K562 (cell line): ENCODE results near the gene SCAP. TPM values are rescaled to one million over a fixed set of nuclear protein-coding genes. Genes with fewer than 3 reads are reported as not detected.

ENCODE experiments used
- ARID4B ChIP-seq: sonication (generic); formaldehyde crosslinking; IDR thresholded peaks from 2 replicates; pipeline ENCODE4 v1.8.0; 2022; ENCODE audit warnings: mild to moderate bottlenecking, missing genetic modification reagents
- DDX20 ChIP-seq: fragments of 450-650 bp; IDR thresholded peaks from 2 replicates; pipeline ENCODE4 v1.6.1; 2016; ENCODE audit warnings: missing genetic modification characterization, low read depth, mild to moderate bottlenecking, missing compliant biosample characterization, moderate library complexity
- EZH2 ChIP-seq: IDR thresholded peaks from 2 replicates; pipeline ENCODE4 v1.6.1; 2012; ENCODE audit warnings: low read depth, mild to moderate bottlenecking, inconsistent platforms, low read length, borderline replicate concordance
- GATAD2A ChIP-seq: fragments of 450-650 bp; IDR thresholded peaks from 2 replicates; pipeline ENCODE4 v1.6.1; 2017
- NFRKB ChIP-seq: fragments of 450-650 bp; IDR thresholded peaks from 2 replicates; pipeline ENCODE4 v1.6.1; 2016; ENCODE audit warnings: low read depth
- RBM39 ChIP-seq: fragments of 200-400 bp; formaldehyde crosslinking; optimal IDR thresholded peaks from 2 replicates; pipeline ENCODE3; 2018; ENCODE audit warnings: low read depth, low read length
- RHOXF2B ChIP-seq: fragments of 250-450 bp; sonication (Bioruptor Pico); conservative IDR thresholded peaks from 2 replicates; pipeline ENCODE4 v1.5.1; 2021
- RREB1 ChIP-seq: fragments of 250-450 bp; sonication (Bioruptor Pico); IDR thresholded peaks from 2 replicates; pipeline ENCODE4 v1.4.0; 2020
- THRAP3 ChIP-seq: fragments of 450-650 bp; IDR thresholded peaks from 2 replicates; pipeline ENCODE4 v1.6.1; 2016; ENCODE audit warnings: mild to moderate bottlenecking, inconsistent platforms, borderline replicate concordance
- TRIM28 ChIP-seq: fragments of 450-650 bp; IDR thresholded peaks from 2 replicates; pipeline ENCODE4 v1.6.1; 2017
- UBTF ChIP-seq, 2 experiments: IDR thresholded peaks; 2 replicates each; pipeline ENCODE4 v1.6.1; 2012; ENCODE audit warnings: improper control_type of control experiment in 2 of 2, low read depth in 2 of 2, low read length in 2 of 2, borderline replicate concordance in 1 of 2
- WHSC1 ChIP-seq: IDR thresholded peaks from one replicate; pipeline ENCODE4 v1.6.1; 2012; ENCODE audit warnings: low read length, control low read depth, inconsistent platforms
- ZNF23 ChIP-seq: fragments of 250-450 bp; sonication (Bioruptor Pico); IDR thresholded peaks from 2 replicates; pipeline ENCODE4 v1.4.0; 2020; ENCODE audit warnings: mild to moderate bottlenecking
- polyA plus RNA-seq, 8 experiments: library from polyadenylated mRNA; depleted of rRNA in 4 of 8; stranded (reverse) in 5 of 8; unstranded in 3 of 8; fragments of >200 nt; fragmentation: Nextera tagmentation in 2 of 8; fragmentation: Illumina TruSeq in 1 of 8; extraction: Ambion mirVana in 2 of 8; extraction: Trizol in 1 of 8; gene quantifications; 2 replicates each; pipeline versions ENCODE4 v1.2.1 to v1.2.3, GENCODE V29; 2011 to 2014; ENCODE audit warnings: inconsistent platforms in 1 of 8, missing spikeins in 1 of 8
- total RNA-seq, 7 experiments: library from RNA; depleted of rRNA in 6 of 7; stranded (reverse); fragments of >200 nt in 6 of 7; fragmentation: Illumina TruSeq in 2 of 7; extraction: Trizol in 2 of 7; gene quantifications; 2 replicates each; pipeline versions ENCODE4 v1.2.1 to v1.2.3, GENCODE V29; 2011 to 2021; ENCODE audit warnings: low replicate concordance in 1 of 7

SCAP gene
- total and polyA plus RNA-seq, 9 of the 15 experiments (the other 6 are each of a cell fraction or from before 2014, with no cell fraction given), result 2.6 to 104 (median 37.8) TPM

GRCh38 chr3:47399016-47399415 is 76.7 kb downstream of the SCAP start (continued):
- TF ChIP-seq RREB1 (CRISPR knock-in tag), result no peak
- TF ChIP-seq UBTF (IDR thresholded peaks at IDR 0.05; ENCODE audit: borderline replicate concordance in 1 of 2, low read depth in 2 of 2, low read length in 2 of 2), result no peak
- TF ChIP-seq ARID4B, result no peak
- TF ChIP-seq TRIM28, result no peak
- TF ChIP-seq DDX20 (tag), result no peak
- no peak for TF ChIP-seq WHSC1
- no peak for TF ChIP-seq GATAD2A
- TF ChIP-seq ZNF23, result no peak
- no peak for TF ChIP-seq NFRKB
- TF ChIP-seq RBM39, result no peak
- TF ChIP-seq THRAP3, result no peak
- TF ChIP-seq RHOXF2B (CRISPR knock-in tag), result no peak
- TF ChIP-seq EZH2, result no peak
- TF ChIP-seq, all 486 proteins: peak for 0
